H1 (cell line): Measurements from ENCODE around the gene PLA1A. TPM values are rescaled to one million over a fixed set of nuclear protein-coding genes. Genes with fewer than 3 reads are reported as not detected.
A peak's percentile ranks its signal among the peaks of the same experiment; 100 is the strongest.

Source experiments
- CTCF ChIA-PET: fragments of 300-600 bp; sonication (Branson Sonifier 250); formaldehyde crosslinking; loops from one replicate; lab custom pipeline; 2021; ENCODE audit not compliant: partially characterized antibody; lab: Charles Lee
- POLR2A ChIA-PET: fragments of 300-600 bp; sonication (Branson Sonifier 250); formaldehyde crosslinking; loops from one replicate; lab custom pipeline; 2021; ENCODE audit warnings: inconsistent platforms; ENCODE audit not compliant: partially characterized antibody; lab: Charles Lee
- DNase-seq, 2 experiments: peaks; one replicate each; pipeline versions ENCODE4 v3.0.0 to v3.0.0-alpha.2; 2010 to 2022; ENCODE audit warnings: low spot score in 2 of 2, low read depth in 1 of 2, mixed read lengths in 1 of 2
- FAIRE-seq: peaks from 2 replicates; lab custom pipeline; 2011; peaks lifted over from hg19 to GRCh38; lab: Jason Lieb, UNC
- H2AFZ ChIP-seq: 2 replicates; pipeline ENCODE4 v1.8.1; 2012; ENCODE audit warnings: low read length, inconsistent platforms
- H2AK5ac ChIP-seq: 2 replicates; pipeline ENCODE4 v1.6.1; 2013; ENCODE audit warnings: low read depth, low read length
- H2BK120ac ChIP-seq: replicated peaks from 2 replicates; pipeline ENCODE3; 2013; ENCODE audit warnings: low read depth, low read length, inconsistent platforms
- H2BK12ac ChIP-seq: 2 replicates; pipeline ENCODE4 v1.6.1; 2013; ENCODE audit warnings: low read depth, low read length
- H2BK15ac ChIP-seq: 2 replicates; pipeline ENCODE4 v1.6.1; 2013; ENCODE audit warnings: low read length
- H2BK20ac ChIP-seq: 2 replicates; pipeline ENCODE4 v1.6.1; 2013; ENCODE audit warnings: low read length
- H2BK5ac ChIP-seq: 2 replicates; pipeline ENCODE4 v1.6.1; 2013; ENCODE audit warnings: low read depth, low read length
- H3K14ac ChIP-seq: 2 replicates; pipeline ENCODE4 v1.6.1; 2013; ENCODE audit warnings: inconsistent platforms; ENCODE audit not compliant: insufficient read length
- H3K18ac ChIP-seq: 2 replicates; pipeline ENCODE4 v1.6.1; 2013; ENCODE audit warnings: low read length; ENCODE audit errors: extremely low read depth
- H3K23ac ChIP-seq: 2 replicates; pipeline ENCODE4 v1.6.1; 2013; ENCODE audit warnings: inconsistent platforms; ENCODE audit not compliant: insufficient read length
- H3K23me2 ChIP-seq: 2 replicates; pipeline ENCODE4 v1.6.1; 2013; ENCODE audit warnings: low read depth, low read length
- H3K27ac ChIP-seq: 2 replicates; pipeline ENCODE4 v1.6.1; 2011; ENCODE audit warnings: low read depth, low read length, inconsistent platforms
- H3K27me3 ChIP-seq, 4 experiments: replicated peaks in 1 of 4; 1 replicate in 1 of 4; 2 replicates in 3 of 4; pipeline versions ENCODE4 v1.6.1 to v1.8.1; 2011 to 2013; ENCODE audit warnings: low read length in 3 of 4, mild to moderate bottlenecking in 3 of 4, inconsistent platforms in 2 of 4, mixed read lengths in 2 of 4, moderate library complexity in 1 of 4; ENCODE audit not compliant: control insufficient read depth in 3 of 4, insufficient read depth in 3 of 4; ENCODE audit errors: extremely low read depth in 1 of 4
- H3K36me3 ChIP-seq, 4 experiments: 2 replicates each; pipeline versions ENCODE4 v1.6.1 to v1.8.1; 2011 to 2013; ENCODE audit warnings: mild to moderate bottlenecking in 4 of 4, low read length in 3 of 4, moderate library complexity in 2 of 4, control low read depth in 1 of 4, inconsistent platforms in 1 of 4; ENCODE audit not compliant: insufficient read depth in 4 of 4, control insufficient read depth in 2 of 4
- H3K4ac ChIP-seq: replicated peaks from 2 replicates; pipeline ENCODE3; 2013; ENCODE audit warnings: low read length, low read depth, mixed read lengths, inconsistent platforms; ENCODE audit not compliant: insufficient read length
- H3K4me1 ChIP-seq, 4 experiments: replicated peaks in 1 of 4; 1 replicate in 1 of 4; 2 replicates in 3 of 4; pipeline versions ENCODE4 v1.6.1 to v1.8.1; 2011 to 2013; ENCODE audit warnings: low read length in 3 of 4, inconsistent platforms in 2 of 4, mixed read lengths in 1 of 4; ENCODE audit not compliant: insufficient read depth in 4 of 4, control insufficient read depth in 3 of 4
- H3K4me2 ChIP-seq, 2 experiments: 2 replicates each; pipeline versions ENCODE4 v1.6.1 to v1.8.1; 2011 to 2013; ENCODE audit warnings: low read depth in 2 of 2, low read length in 2 of 2, control low read depth in 1 of 2, inconsistent platforms in 1 of 2, mild to moderate bottlenecking in 1 of 2; ENCODE audit not compliant: insufficient read depth in 1 of 2
- H3K4me3 ChIP-seq, 4 experiments: fragments of 200-600, 300-600 bp in 1 of 4; sonication (generic), shearing (Covaris generic), sonication (Bioruptor Twin) in 1 of 4; 2 replicates each; pipeline versions ENCODE4 v1.5.1 to v1.8.1; 2011 to 2016; ENCODE audit warnings: low read length in 4 of 4, low read depth in 3 of 4, control low read depth in 2 of 4, inconsistent platforms in 2 of 4, mild to moderate bottlenecking in 2 of 4, mixed read lengths in 1 of 4, moderate library complexity in 1 of 4; ENCODE audit not compliant: insufficient read depth in 2 of 4; ENCODE audit errors: extremely low read depth in 1 of 4
- H3K56ac ChIP-seq: replicated peaks from 2 replicates; pipeline ENCODE3; 2013; ENCODE audit warnings: low read depth, mild to moderate bottlenecking, mixed read lengths, low read length, inconsistent platforms; ENCODE audit not compliant: insufficient read length
- H3K79me1 ChIP-seq: 2 replicates; pipeline ENCODE4 v1.6.1; 2013; ENCODE audit warnings: low read depth, low read length, control low read depth
- H3K79me2 ChIP-seq, 2 experiments: 2 replicates each; pipeline versions ENCODE4 v1.6.1 to v1.8.1; 2012 to 2013; ENCODE audit warnings: low read length in 2 of 2, mild to moderate bottlenecking in 2 of 2, inconsistent platforms in 1 of 2; ENCODE audit not compliant: insufficient read depth in 2 of 2, control insufficient read depth in 1 of 2
- H3K9ac ChIP-seq, 4 experiments: replicated peaks in 1 of 4; 1 replicate in 1 of 4; 2 replicates in 3 of 4; pipeline versions ENCODE4 v1.6.1 to v1.8.1; 2011 to 2013; ENCODE audit warnings: low read depth in 3 of 4, low read length in 3 of 4, control low read depth in 2 of 4, mild to moderate bottlenecking in 2 of 4, moderate library complexity in 2 of 4, inconsistent platforms in 1 of 4; ENCODE audit errors: extremely low read depth in 1 of 4
- H3K9me3 ChIP-seq, 2 experiments: 2 replicates each; pipeline versions ENCODE4 v1.6.1 to v1.8.1; 2012 to 2013; ENCODE audit warnings: mild to moderate bottlenecking in 2 of 2, moderate library complexity in 2 of 2, control low read depth in 1 of 2, inconsistent platforms in 1 of 2, low read depth in 1 of 2, low read length in 1 of 2, mixed read lengths in 1 of 2; ENCODE audit not compliant: insufficient read depth in 2 of 2
- H4K20me1 ChIP-seq, 2 experiments: replicated peaks in 1 of 2; 2 replicates each; pipeline versions ENCODE3 to v1.8.1; 2011 to 2013; ENCODE audit warnings: inconsistent platforms in 2 of 2, low read length in 2 of 2, mild to moderate bottlenecking in 1 of 2; ENCODE audit not compliant: insufficient read depth in 2 of 2, control insufficient read depth in 1 of 2
- H4K5ac ChIP-seq: 2 replicates; pipeline ENCODE4 v1.6.1; 2013; ENCODE audit warnings: low read length, low read depth, mixed read lengths, inconsistent platforms; ENCODE audit not compliant: insufficient read length
- H4K8ac ChIP-seq: 2 replicates; pipeline ENCODE4 v1.8.0; 2013; ENCODE audit warnings: mild to moderate bottlenecking, moderate library complexity, low read length, inconsistent platforms; ENCODE audit not compliant: insufficient read depth; ENCODE audit errors: extremely low read depth
- H4K91ac ChIP-seq: replicated peaks from 2 replicates; pipeline ENCODE3; 2013; ENCODE audit warnings: low read length, mixed read lengths, inconsistent platforms; ENCODE audit not compliant: insufficient read length
- RAD21 ChIP-seq, 2 experiments: IDR thresholded peaks in 1 of 2; conservative IDR thresholded peaks in 1 of 2; 2 replicates each; pipeline ENCODE4 v1.6.1; 2011; ENCODE audit warnings: low read depth in 2 of 2, low read length in 2 of 2, improper control_type of control experiment in 1 of 2, inconsistent platforms in 1 of 2, mild to moderate bottlenecking in 1 of 2, moderate library complexity in 1 of 2
- TAF7 ChIP-seq: optimal IDR thresholded peaks from 2 replicates; pipeline ENCODE3; 2011; ENCODE audit warnings: low read depth, mild to moderate bottlenecking, inconsistent platforms, low read length, moderate library complexity, borderline replicate concordance
- WGBS, 2 experiments: shearing (Covaris generic) in 1 of 2; methylation state at CpG; one replicate each; pipeline versions ENCODE4 v1.1.6 to v1.1.7; 2013 to 2015; ENCODE audit warnings: low lambda C conversion rate in 2 of 2, mixed read lengths in 2 of 2, inconsistent platforms in 1 of 2, low coverage in 1 of 2, missing lambda C conversion rate in 1 of 2; ENCODE audit not compliant: insufficient replicate concordance in 2 of 2, insufficient coverage in 1 of 2, insufficient read length in 1 of 2; ENCODE audit errors: extremely low coverage in 1 of 2, missing lambda C conversion rate in 1 of 2; 5-methylcytosine and 5-hydroxymethylcytosine counted together
- polyA plus RNA-seq, 7 experiments: library from polyadenylated mRNA; depleted of rRNA in 3 of 7; stranded (reverse) in 5 of 7; unstranded in 2 of 7; fragments of >200 nt in 5 of 7; fragments of 200-250 nt in 2 of 7; gene quantifications; 1 replicate in 5 of 7; 2 replicates in 1 of 7; 4 replicates in 1 of 7; pipeline versions ENCODE4 v1.2.1 to v1.2.3, GENCODE V29; 2011 to 2013; ENCODE audit warnings: missing spikeins in 2 of 7, mixed read lengths in 2 of 7
- total RNA-seq: library from RNA; stranded (reverse); fragmentation: NEBNext Ultra II Directional; extraction: Animal tissue kit (Norgen Biotek cat#: 25700); gene quantifications from 2 replicates; pipeline ENCODE4 v1.2.1, GENCODE V29; 2021
- TF ChIP-seq, protein P1 (sequence below), 3 experiments: IDR thresholded peaks; 1 replicate in 2 of 3; 2 replicates in 1 of 3; pipeline versions ENCODE4 v1.5.1 to v1.6.1; 2011; ENCODE audit warnings: low read length in 3 of 3, mild to moderate bottlenecking in 3 of 3, inconsistent platforms in 2 of 3, low read depth in 1 of 3, moderate library complexity in 1 of 3; ENCODE audit not compliant: insufficient read depth in 1 of 3; ENCODE audit errors: control extremely low read depth in 1 of 3

The PLA1A gene
- total and polyA plus RNA-seq, 2 of the 8 experiments (the other 6 are each of a cell fraction or from before 2014, with no cell fraction given): not detected

DNA sequence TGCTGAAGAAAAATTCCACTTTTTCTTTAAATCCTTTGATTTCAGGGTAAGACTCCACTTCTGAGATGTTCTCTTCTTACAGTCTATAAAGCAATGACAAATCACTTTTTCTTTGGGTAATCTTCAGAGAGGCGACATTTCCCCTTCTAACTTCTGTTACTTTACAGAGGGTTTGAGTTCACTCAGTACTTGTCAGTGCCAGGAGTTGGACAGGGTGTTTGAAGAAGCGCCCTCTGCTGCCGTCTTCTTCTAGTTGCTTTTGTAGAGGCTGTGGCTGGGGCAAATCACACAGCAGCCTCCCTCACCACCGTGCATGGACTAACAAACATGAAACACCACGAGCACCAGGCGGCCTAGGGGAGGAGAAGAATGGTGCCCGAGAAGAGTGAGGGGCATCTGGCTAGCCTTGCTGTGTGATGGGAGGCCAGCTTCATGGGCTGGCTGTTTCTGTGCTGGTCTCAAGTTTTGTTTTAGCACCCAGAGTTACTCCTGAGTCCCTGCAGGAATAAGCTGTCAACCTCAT, 38.2 kb upstream of the PLA1A start, which contains the start of gene CD80:
Gene CD80 (minus strand): TSS at position 174 of the 523 bp plus-strand sequence. CDS start 1,886 bp downstream, outside the sequence.
- H4K5ac ChIP-seq: no peak within 1 kb of the TSS
- H3K23me2 ChIP-seq: no peaks in the 10 kb centered on the region
- ChIA-PET CTCF (interaction anchor here (0.6 to 2.5 kb wide), 20 partner anchors 10 to 516 kb away, joined by 3 to 9 read pairs (median 4); no protein-coding TSS in a partner anchor), POLR2A (interaction anchor here (1.1 kb wide), 1 partner anchor 20 kb away, joined by 3 read pairs; the partner anchor contains the start of gene ADPRH)
- TF ChIP-seq, protein P1, sequence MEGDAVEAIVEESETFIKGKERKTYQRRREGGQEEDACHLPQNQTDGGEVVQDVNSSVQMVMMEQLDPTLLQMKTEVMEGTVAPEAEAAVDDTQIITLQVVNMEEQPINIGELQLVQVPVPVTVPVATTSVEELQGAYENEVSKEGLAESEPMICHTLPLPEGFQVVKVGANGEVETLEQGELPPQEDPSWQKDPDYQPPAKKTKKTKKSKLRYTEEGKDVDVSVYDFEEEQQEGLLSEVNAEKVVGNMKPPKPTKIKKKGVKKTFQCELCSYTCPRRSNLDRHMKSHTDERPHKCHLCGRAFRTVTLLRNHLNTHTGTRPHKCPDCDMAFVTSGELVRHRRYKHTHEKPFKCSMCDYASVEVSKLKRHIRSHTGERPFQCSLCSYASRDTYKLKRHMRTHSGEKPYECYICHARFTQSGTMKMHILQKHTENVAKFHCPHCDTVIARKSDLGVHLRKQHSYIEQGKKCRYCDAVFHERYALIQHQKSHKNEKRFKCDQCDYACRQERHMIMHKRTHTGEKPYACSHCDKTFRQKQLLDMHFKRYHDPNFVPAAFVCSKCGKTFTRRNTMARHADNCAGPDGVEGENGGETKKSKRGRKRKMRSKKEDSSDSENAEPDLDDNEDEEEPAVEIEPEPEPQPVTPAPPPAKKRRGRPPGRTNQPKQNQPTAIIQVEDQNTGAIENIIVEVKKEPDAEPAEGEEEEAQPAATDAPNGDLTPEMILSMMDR (IDR thresholded peaks at IDR 0.05; ENCODE audit: control extremely low read depth in 1 of 3, insufficient read depth in 1 of 3, low read depth in 1 of 3, low read length in 3 of 3): peak; percentile 38 to 66 (median 47)
- TF ChIP-seq TAF7 (no peak), RAD21 (IDR thresholded peaks at IDR 0.05 in 1 of 2, conservative IDR thresholded peaks at IDR 0.05 in 1 of 2; ENCODE audit: low read depth in 2 of 2, low read length in 2 of 2) (peak; percentile 34 to 54; a peak in 3 of 4 replicates)
- H3K9ac ChIP-seq: no peak within 1 kb of the TSS
- H3K18ac ChIP-seq: no peak within 1 kb of the TSS
- H2BK12ac ChIP-seq: no peak within 1 kb of the TSS
- H2BK20ac ChIP-seq: no peak within 1 kb of the TSS
- H3K27ac ChIP-seq: no peak within 1 kb of the TSS
- peak within 1 kb of the TSS; percentile 53 for H3K4ac ChIP-seq
- no peaks in the 10 kb centered on the region for H3K79me1 ChIP-seq
- no peak within 1 kb of the TSS for H2AK5ac ChIP-seq
- peaks cover 0 to 4% (median 2%) of the 10 kb centered on the region in 4 experiments; a peak in 2 of 7 replicates for H3K4me1 ChIP-seq
- H2BK5ac ChIP-seq: no peak within 1 kb of the TSS
- H4K8ac ChIP-seq: peak within 1 kb of the TSS; percentile 83; the same call in 1 of the 2 replicates
- no peaks in the 10 kb centered on the region for H4K20me1 ChIP-seq
- H2AFZ ChIP-seq: peak within 1 kb of the TSS; percentile 99
- peak in 1 of 2 experiments; percentile 62 for DNase-seq
- no peak within 1 kb of the TSS for H3K56ac ChIP-seq
- no peaks in the 10 kb centered on the region for H3K27me3 ChIP-seq
- no peak within 1 kb of the TSS; the same call in 1 of the 2 replicates for H2BK15ac ChIP-seq
- H3K4me3 ChIP-seq: no peak within 1 kb of the TSS
- no peak within 1 kb of the TSS for H3K4me2 ChIP-seq
- no peak within 1 kb of the TSS for H3K14ac ChIP-seq
- H3K79me2 ChIP-seq: no peaks in the 10 kb centered on the region
- no peak for FAIRE-seq
- H3K23ac ChIP-seq: no peak within 1 kb of the TSS
- no peaks in the 10 kb centered on the region for H3K36me3 ChIP-seq
- H4K91ac ChIP-seq: peak within 1 kb of the TSS; percentile 65
- 41% methylated on average over 7 of the region's 7 CpGs; no CpG with 5 or more reads in 1 of the 2 experiments for WGBS, 2 experiments
- H3K9me3 ChIP-seq: no peaks in the 10 kb centered on the region
- H2BK120ac ChIP-seq: no peak within 1 kb of the TSS
